Right kidney (tissue), 1 donor: ENCODE results near the gene BSG.
"Not testable (repeated sequence)": the region's sequence is repeated elsewhere in the genome, so short reads cannot be mapped to it uniquely, and the experiment has no call there.

Experiments used
- DNase-seq: peaks from one replicate; pipeline ENCODE4 v3.0.0-alpha.2; 2016

Gene BSG

DNA sequence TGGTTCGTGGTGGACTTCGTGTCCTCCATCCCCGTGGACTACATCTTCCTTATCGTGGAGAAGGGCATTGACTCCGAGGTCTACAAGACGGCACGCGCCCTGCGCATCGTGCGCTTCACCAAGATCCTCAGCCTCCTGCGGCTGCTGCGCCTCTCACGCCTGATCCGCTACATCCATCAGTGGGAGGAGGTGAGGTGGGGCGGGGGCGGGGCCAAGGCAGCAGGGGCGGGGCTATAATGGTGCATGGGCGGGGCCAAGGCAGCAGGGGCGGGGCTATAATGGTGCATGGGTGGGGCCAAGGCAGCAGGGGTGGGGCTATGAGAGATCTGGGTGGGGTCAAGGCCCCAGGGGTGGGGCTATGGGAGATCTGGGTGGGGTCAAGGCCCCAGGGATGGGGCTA lies 31.4 kb downstream of the BSG start:
- not testable (repeated sequence) for DNase-seq

DNA sequence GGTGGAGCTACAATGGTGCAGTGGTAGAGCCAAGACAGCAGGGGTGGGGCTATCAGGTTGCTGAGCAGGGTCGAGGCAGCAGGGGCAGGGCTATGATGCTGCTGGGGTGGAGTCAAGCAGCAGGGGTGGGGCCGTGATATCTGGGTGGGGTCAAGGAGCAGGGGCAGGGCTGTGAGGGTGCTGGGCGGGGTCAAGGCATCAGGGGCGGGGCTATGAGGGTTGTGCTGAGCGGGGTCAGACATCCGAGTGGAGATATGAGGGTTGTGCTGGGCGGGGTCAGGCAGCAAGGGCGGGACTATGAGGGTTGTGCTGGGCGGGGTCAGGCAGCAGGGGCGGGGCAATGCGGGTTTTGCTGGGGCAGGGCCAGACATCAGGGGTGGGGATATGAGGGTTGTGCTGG lies 32.0 kb downstream of the BSG start:
- DNase-seq: no peak

DNA sequence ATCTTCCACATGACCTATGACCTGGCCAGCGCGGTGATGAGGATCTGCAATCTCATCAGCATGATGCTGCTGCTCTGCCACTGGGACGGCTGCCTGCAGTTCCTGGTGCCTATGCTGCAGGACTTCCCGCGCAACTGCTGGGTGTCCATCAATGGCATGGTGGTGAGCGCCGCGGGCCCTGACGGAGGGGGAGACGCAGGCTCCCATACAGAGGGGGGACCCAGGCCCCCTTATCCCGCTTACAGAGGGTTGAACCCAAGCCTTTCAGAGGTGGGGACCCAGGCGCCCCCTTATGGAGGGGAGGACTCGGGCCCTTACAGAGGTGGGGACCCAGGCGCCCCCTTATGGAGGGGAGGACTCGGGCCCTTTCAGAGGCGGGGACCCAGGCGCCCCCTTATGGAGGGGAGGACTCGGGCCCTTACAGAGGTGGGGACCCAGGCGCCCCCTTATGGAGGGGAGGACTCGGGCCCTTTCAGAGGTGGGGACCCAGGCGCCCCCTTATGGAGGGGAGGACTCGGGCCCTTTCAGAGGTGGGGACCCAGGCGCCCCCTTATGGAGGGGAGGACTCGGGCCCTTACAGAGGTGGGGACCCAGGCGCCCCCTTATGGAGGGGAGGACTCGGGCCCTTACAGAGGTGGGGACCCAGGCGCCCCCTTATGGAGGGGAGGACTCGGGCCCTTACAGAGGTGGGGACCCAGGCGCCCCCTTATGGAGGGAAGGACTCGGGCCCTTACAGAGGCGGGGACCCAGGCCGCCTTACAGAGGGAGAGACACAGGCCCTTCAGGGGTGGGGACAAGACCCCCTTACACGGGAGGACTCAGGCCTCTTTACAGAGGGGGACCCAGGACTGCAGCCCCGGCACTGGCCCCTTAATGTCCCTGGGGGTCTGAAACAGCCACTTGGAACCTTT lies 32.9 kb downstream of the BSG start:
- DNase-seq: not testable (repeated sequence)

DNA sequence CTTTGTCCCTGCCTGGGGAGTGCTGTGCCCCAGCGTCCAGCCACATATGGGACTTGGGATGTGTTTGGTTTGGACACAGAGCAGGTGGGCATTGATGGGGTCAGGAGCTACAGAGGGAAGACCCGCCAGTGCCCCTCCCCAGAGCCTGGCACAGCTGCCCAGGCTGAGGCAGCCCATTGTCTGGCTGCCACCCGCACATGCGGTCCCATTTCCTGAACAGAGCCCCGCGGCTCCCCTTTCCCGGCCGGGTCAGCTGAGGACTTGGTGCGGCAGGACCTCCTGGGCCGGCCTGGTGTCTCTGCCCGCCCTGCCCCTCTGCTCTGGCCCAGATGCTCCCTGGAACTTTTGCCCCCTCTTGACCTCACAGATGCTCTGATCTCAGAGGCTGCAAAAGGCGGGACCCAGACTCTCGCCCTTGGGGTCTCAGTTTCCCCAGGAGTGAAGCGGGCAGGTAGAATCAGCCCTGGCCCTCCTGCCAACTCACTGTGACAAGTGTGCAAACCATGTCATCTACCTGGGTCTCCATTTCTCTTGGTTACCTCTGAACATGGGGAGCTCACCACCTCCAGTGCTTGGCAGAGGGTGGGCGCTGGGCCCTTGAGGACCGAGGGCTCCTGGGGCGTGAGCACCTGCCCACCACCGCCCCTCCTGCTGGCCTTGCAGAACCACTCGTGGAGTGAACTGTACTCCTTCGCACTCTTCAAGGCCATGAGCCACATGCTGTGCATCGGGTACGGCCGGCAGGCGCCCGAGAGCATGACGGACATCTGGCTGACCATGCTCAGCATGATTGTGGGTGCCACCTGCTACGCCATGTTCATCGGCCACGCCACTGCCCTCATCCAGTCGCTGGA lies 35.1 kb downstream of the BSG start:
- no peak for DNase-seq

GRCh38 chr19:608155-609003 lies 36.0 kb downstream of the BSG start:
- no peak for DNase-seq

- DNase-seq: no peak
Measured at GRCh38 chr19:609004-609346, 36.6 kb downstream of the BSG start.

- no peak for DNase-seq
Measured at GRCh38 chr19:610071-610800, 37.8 kb downstream of the BSG start.

DNA sequence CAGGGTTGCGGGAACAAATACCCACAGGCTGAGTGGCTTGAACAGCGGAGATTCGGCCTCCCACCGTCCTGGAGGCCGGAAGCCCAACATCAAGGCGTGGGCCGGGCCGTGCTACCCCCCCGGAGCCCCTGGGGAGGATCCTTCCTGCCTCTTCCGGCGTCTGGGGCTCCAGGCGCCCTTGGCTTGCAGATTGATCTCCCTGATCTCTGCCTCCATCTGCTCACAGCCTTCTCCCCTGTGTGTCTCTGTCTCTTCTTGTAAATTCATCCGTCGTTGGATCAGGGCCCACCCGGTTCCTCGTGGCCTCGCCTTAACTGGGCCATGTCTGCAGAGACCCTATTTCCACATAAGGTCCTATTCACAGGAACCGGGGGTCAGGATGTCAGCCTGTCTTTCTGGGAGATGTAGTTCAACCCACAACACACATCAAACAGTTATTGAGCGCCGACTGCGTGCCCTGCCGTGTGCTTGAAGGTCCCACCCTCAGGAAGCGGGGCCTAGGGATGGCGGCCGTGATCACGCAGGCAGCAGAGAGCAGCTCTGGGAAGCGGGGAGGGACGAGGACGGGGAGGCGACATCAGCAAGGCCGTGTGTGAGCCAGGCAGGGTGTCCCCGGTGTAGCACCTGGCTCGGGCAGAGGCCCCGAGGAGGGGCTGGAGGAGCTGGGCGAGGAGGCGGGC lies 38.5 kb downstream of the BSG start:
- peak; percentile 49 for DNase-seq

DNA sequence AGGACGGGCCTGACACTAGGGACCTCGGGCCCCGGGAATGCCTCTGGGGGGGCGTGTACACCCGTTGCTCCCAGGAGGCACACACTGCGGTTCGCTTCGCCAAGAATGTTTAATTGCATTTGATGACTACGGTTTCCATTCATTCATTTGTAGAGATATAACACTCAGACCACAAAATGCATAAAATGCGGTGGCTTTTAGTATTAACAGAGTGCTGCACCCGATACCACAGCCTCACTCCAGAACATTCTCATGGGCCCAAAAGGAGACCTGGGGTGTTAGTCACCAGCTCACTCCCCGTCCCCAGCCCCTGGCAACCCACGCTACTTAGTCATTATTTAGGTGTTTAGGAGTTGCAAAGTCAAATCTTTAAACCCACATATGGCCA lies 39.1 kb downstream of the BSG start:
- no peak for DNase-seq

GRCh38 chr19:612941-613340 lies 40.5 kb downstream of the BSG start:
- no peak for DNase-seq

DNA sequence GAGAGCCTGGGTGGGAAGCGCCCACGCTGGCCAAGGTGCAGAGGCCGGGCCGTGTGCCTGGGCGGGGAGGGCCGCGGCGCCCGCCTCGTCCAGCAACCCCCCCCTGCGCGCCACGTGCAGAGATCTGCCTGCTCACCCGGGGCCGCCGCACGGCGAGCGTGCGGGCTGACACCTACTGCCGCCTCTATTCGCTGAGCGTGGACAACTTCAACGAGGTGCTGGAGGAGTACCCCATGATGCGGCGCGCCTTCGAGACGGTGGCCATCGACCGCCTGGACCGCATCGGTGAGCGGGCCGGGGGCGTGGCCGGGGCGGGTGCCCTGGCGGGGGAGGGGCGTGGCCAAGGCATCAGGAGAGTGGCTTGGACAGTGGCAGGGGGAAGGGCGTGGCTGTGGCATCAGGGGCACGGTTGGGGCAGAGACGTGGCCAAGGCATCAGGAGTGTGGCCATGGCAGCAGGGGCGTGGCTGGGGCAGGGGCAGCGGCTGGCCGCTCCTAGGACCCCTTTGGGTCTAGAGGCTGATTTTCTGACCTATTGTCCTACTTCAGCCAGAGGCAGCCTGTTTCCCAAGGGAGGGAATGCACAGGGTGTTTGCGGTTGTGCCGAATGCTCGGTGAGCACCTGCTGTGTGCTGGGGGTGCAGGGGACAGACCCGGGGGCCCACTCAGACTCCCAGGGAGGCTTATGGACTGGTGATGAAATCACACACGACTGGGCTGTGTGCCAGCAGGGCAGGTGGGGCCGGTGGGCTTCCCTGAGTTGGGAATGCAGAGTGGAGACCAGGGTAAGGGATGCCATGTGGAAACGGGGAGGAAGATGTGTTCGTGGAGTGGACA lies 41.6 kb downstream of the BSG start:
- DNase-seq: no peak

- peak; percentile 47 for DNase-seq
Measured at GRCh38 chr19:615619-616018, 43.2 kb downstream of the BSG start.

DNA sequence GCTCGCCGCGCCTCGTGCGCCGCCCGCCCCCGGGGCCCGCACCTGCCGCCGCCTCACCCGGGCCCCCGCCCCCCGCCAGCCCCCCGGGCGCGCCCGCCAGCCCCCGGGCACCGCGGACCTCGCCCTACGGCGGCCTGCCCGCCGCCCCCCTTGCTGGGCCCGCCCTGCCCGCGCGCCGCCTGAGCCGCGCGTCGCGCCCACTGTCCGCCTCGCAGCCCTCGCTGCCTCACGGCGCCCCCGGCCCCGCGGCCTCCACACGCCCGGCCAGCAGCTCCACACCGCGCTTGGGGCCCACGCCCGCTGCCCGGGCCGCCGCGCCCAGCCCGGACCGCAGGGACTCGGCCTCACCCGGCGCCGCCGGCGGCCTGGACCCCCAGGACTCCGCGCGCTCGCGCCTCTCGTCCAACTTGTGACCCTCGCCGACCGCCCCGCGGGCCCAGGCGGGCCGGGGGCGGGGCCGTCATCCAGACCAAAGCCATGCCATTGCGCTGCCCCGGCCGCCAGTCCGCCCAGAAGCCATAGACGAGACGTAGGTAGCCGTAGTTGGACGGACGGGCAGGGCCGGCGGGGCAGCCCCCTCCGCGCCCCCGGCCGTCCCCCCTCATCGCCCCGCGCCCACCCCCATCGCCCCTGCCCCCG lies 43.8 kb downstream of the BSG start:
- DNase-seq: no peak

DNA sequence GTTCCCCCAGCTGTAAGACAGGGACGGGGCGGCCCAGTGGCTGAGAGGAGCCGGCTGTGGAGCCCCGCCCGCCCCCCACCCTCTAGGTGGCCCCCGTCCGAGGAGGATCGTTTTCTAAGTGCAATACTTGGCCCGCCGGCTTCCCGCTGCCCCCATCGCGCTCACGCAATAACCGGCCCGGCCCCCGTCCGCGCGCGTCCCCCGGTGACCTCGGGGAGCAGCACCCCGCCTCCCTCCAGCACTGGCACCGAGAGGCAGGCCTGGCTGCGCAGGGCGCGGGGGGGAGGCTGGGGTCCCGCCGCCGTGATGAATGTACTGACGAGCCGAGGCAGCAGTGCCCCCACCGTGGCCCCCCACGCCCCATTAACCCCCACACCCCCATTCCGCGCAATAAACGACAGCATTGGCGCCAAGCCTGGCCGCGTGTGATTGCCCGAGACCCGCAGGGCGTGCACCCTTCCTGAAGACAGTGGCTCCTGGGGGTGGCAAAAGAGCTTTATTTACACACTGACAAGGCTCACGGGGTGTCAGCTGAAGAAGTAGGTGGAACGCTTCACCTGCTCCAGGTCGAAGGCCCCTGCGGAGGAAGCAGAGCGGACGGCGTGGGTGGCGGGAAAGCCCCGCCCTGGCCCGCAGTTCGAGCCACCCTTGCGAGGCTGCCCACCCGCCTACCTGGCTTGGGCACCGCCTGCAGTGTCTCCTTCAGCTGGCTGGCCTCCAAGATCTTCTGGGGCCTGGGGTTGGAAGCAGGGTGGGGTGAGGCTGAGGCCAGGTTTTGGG lies 44.5 kb downstream of the BSG start:
- DNase-seq: no peak

DNA sequence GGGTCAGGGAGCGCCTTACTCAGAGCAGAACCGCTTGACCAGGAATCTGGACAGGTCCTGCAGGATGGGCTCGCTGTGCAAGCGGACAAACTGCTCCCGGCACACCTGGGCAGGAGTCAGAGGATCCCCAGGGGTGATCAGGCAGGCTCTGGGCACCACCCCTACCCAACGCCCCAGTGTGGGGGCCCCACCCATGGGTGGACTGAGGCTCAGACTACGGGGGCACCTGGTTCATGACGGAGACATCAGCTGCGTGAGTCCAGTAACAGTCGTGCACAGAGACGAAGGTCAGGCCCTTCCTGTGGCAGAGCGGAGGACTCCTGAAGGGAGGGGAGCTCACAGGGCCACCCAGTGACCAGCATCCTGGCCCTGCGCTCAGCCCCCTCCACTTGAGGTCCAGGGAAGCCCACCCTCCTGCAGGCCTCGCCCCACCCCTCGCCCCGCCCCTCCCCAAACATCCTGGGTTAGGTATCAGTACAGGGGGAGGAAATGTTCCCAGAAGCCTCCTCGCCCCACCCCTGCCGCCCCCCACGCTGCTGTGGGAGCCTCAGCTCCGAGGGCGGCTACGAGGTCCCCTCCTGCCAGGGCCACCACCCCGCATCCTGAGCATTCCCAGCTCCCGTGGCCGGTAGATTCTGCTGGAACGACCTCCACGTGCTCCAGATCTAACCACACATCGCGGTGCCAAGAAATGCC lies 45.3 kb downstream of the BSG start:
- DNase-seq: no peak

- no peak for DNase-seq
Measured at GRCh38 chr19:618247-618619, 45.8 kb downstream of the BSG start.

DNA sequence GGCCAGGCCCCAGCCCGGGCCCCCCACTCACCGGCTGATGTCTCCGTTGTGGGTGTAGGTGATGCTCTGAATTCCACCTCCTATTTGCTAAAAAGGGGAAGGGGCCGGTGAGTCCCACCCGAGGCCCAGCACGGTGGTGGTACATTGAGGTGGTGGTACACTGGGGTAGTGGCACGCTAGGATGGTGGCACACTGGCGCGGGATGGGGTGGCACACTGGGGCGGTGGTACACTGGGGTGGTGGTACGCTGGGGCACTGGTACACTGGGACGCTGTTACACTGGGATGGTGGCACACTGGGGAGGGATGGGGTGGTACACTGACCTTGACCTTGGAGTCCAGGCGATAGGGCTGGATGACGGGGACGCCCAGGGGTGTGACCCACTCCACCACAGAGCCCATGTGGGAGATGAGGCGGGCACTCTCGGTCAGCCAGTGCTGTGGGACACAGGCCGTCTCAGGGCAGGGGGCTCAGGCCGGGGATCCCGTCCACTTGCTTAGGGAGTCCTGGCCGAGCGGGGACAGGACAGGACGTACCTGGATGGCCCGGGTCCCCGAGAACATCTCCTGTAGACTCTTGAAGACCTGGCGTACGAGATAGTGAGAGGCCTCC lies 46.4 kb downstream of the BSG start:
- DNase-seq: no peak
